ENCODE results near the gene APELA.

Gene APELA

GRCh38 chr4:164876700-164877324, at the start of gene APELA:
Gene APELA (plus strand): TSS chr4:164877178. CDS start chr4:164877332, 154 bp downstream.
- no peak for DNase-seq (ENCODE audit: low spot score)
- H3K4me3 Mint-ChIP-seq = no peak within 1 kb of the TSS
- no peaks in the 10 kb centered on the region for H3K9me3 Mint-ChIP-seq
- no peaks in the 10 kb centered on the region for H3K4me1 Mint-ChIP-seq (ENCODE audit: low read depth)
- no peaks in the 10 kb centered on the region for H3K36me3 Mint-ChIP-seq (ENCODE audit: low read depth)
- peaks cover 12% of the 10 kb centered on the region for H3K27me3 Mint-ChIP-seq (ENCODE audit: low read depth)
- no peak within 1 kb of the TSS for H3K27ac Mint-ChIP-seq

GRCh38 chr4:164828955-164829354, 48.0 kb upstream of the APELA start:
- Mint-ChIP-seq H3K4me1 (ENCODE audit: low read depth) (no peaks in the 10 kb centered on the region), H3K9me3 (no peaks in the 10 kb centered on the region), H3K27me3 (ENCODE audit: low read depth) (no peaks in the 10 kb centered on the region), H3K36me3 (ENCODE audit: low read depth) (no peaks in the 10 kb centered on the region), H3K4me3 (no peak overlapping the region), H3K27ac (no peak overlapping the region)
- DNase-seq (ENCODE audit: low spot score) = no peak

GRCh38 chr4:164846566-164846965, 30.4 kb upstream of the APELA start:
- Mint-ChIP-seq H3K4me1 (ENCODE audit: low read depth) (no peaks in the 10 kb centered on the region), H3K9me3 (no peaks in the 10 kb centered on the region), H3K4me3 (no peak overlapping the region), H3K27ac (no peak overlapping the region), H3K36me3 (ENCODE audit: low read depth) (no peaks in the 10 kb centered on the region), H3K27me3 (ENCODE audit: low read depth) (peaks cover 4% of the 10 kb centered on the region)
- no peak for DNase-seq (ENCODE audit: low spot score)

- H3K27ac Mint-ChIP-seq = no peak overlapping the region
- H3K27me3 Mint-ChIP-seq (ENCODE audit: low read depth) = peaks cover 4% of the 10 kb centered on the region
- no peak overlapping the region for H3K4me3 Mint-ChIP-seq
- no peaks in the 10 kb centered on the region for H3K9me3 Mint-ChIP-seq
- H3K4me1 Mint-ChIP-seq (ENCODE audit: low read depth) = no peaks in the 10 kb centered on the region
- DNase-seq (ENCODE audit: low spot score) = no peak
- no peaks in the 10 kb centered on the region for H3K36me3 Mint-ChIP-seq (ENCODE audit: low read depth)
These were observed 30.0 kb upstream of the APELA start for GRCh38 chr4:164847016-164847415.

GRCh38 chr4:164847967-164848649, 28.9 kb upstream of the APELA start:
- H3K4me3 Mint-ChIP-seq = no peak overlapping the region
- peaks cover 4% of the 10 kb centered on the region for H3K27me3 Mint-ChIP-seq (ENCODE audit: low read depth)

GRCh38 chr4:164856396-164856795, 20.6 kb upstream of the APELA start:
- Mint-ChIP-seq H3K4me1 (ENCODE audit: low read depth) (no peaks in the 10 kb centered on the region), H3K9me3 (no peaks in the 10 kb centered on the region), H3K27me3 (ENCODE audit: low read depth) (no peaks in the 10 kb centered on the region), H3K36me3 (ENCODE audit: low read depth) (no peaks in the 10 kb centered on the region), H3K4me3 (no peak overlapping the region), H3K27ac (no peak overlapping the region)
- no peak for DNase-seq (ENCODE audit: low spot score)

More at GRCh38 chr4:164847967-164848649, 28.9 kb upstream of the APELA start:
- no peaks in the 10 kb centered on the region for H3K9me3 Mint-ChIP-seq
- no peak overlapping the region for H3K27ac Mint-ChIP-seq
- H3K4me1 Mint-ChIP-seq (ENCODE audit: low read depth) = no peaks in the 10 kb centered on the region
- no peak for DNase-seq (ENCODE audit: low spot score)
- no peaks in the 10 kb centered on the region for H3K36me3 Mint-ChIP-seq (ENCODE audit: low read depth)

- Mint-ChIP-seq H3K4me3 (no peak overlapping the region), H3K4me1 (ENCODE audit: low read depth) (no peaks in the 10 kb centered on the region), H3K27ac (no peak overlapping the region), H3K36me3 (ENCODE audit: low read depth) (no peaks in the 10 kb centered on the region), H3K9me3 (no peaks in the 10 kb centered on the region), H3K27me3 (ENCODE audit: low read depth) (no peaks in the 10 kb centered on the region)
- no peak for DNase-seq (ENCODE audit: low spot score)
These were observed 10.0 kb upstream of the APELA start for GRCh38 chr4:164866817-164867490.

DNA sequence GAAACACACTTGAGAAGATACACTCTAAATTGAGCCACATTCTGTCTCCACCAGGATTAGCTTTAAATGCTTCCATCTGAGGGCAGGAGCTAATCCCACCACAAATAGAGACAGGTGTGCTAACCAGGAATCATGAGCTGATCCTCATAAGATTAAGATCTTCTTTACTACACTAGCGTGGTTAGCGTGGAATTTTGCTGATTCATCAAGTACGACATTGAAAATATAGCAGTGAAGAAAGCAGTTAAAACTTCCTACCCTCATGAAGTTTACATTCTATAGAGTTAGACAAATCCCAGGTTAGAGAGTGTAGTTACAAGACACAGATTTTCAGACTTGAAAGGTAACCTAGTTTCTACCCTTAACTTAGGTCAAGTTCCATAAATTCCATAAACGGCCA, 5.3 kb upstream of the APELA start:
- H3K27ac Mint-ChIP-seq = no peak overlapping the region
- peaks cover 2% of the 10 kb centered on the region for H3K27me3 Mint-ChIP-seq (ENCODE audit: low read depth)
- no peak overlapping the region for H3K4me3 Mint-ChIP-seq
- no peaks in the 10 kb centered on the region for H3K4me1 Mint-ChIP-seq (ENCODE audit: low read depth)
- no peak for DNase-seq (ENCODE audit: low spot score)
- H3K36me3 Mint-ChIP-seq (ENCODE audit: low read depth) = no peaks in the 10 kb centered on the region
- no peaks in the 10 kb centered on the region for H3K9me3 Mint-ChIP-seq

- peaks cover 10% of the 10 kb centered on the region for H3K27me3 Mint-ChIP-seq (ENCODE audit: low read depth)
- H3K36me3 Mint-ChIP-seq (ENCODE audit: low read depth) = no peaks in the 10 kb centered on the region
- no peaks in the 10 kb centered on the region for H3K9me3 Mint-ChIP-seq
- no peaks in the 10 kb centered on the region for H3K4me1 Mint-ChIP-seq (ENCODE audit: low read depth)
- H3K27ac Mint-ChIP-seq = no peak overlapping the region
- H3K4me3 Mint-ChIP-seq = no peak overlapping the region
- no peak for DNase-seq (ENCODE audit: low spot score)
These were observed 4.5 kb upstream of the APELA start for GRCh38 chr4:164872481-164872880.

GRCh38 chr4:164874789-164875188, 2.2 kb upstream of the APELA start:
- Mint-ChIP-seq H3K9me3 (no peaks in the 10 kb centered on the region), H3K4me3 (no peak overlapping the region), H3K27me3 (ENCODE audit: low read depth) (peaks cover 12% of the 10 kb centered on the region), H3K27ac (no peak overlapping the region), H3K4me1 (ENCODE audit: low read depth) (no peaks in the 10 kb centered on the region), H3K36me3 (ENCODE audit: low read depth) (no peaks in the 10 kb centered on the region)
- DNase-seq (ENCODE audit: low spot score) = no peak

DNA sequence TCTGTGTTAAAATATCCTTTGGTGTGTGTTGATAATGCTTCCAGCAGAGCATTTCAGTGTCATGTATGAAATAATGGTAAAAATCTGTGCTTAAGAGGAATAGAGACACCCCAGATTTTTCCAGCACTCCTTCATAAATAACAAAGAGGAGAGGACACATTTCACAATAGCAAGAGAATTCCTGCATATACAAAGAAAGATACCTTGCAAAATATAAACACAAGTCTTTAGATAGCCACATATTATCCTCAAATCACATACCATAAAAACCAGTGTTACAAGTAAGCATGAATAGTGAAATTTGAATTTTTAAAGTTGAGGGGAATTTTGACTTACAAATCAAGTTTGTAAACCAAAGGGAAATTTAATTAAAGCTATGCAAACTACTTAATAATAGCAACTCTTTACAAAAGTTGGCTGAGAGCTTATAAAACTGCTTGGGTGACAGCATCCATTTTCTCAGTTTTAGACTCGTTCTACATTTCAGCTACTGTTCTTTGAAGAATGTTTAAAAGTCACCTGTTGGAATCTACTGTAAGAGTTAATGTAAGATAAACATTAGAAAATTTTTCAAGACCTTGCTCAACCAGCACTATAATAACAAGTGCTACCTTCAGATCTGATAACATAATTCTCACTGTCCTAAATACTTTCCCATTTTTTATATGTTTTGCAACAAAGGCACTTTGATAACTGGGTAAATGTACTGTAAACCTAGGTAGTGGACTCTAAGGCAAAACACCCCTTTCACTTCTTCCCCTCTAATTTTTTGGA, 3.7 kb downstream of the APELA start:
- Mint-ChIP-seq H3K36me3 (ENCODE audit: low read depth) (no peaks in the 10 kb centered on the region), H3K9me3 (no peaks in the 10 kb centered on the region), H3K4me3 (no peak overlapping the region), H3K27ac (no peak overlapping the region), H3K27me3 (ENCODE audit: low read depth) (peaks cover 12% of the 10 kb centered on the region), H3K4me1 (ENCODE audit: low read depth) (no peaks in the 10 kb centered on the region)
- no peak for DNase-seq (ENCODE audit: low spot score)

GRCh38 chr4:164888096-164888715, 11.2 kb downstream of the APELA start:
- Mint-ChIP-seq H3K4me3 (no peak overlapping the region), H3K9me3 (no peaks in the 10 kb centered on the region), H3K27ac (no peak overlapping the region), H3K4me1 (ENCODE audit: low read depth) (no peaks in the 10 kb centered on the region), H3K27me3 (ENCODE audit: low read depth) (peaks cover 3% of the 10 kb centered on the region), H3K36me3 (ENCODE audit: low read depth) (no peaks in the 10 kb centered on the region)
- DNase-seq (ENCODE audit: low spot score) = no peak

GRCh38 chr4:164890691-164891090, 13.7 kb downstream of the APELA start:
- Mint-ChIP-seq H3K4me1 (ENCODE audit: low read depth) (no peaks in the 10 kb centered on the region), H3K9me3 (no peaks in the 10 kb centered on the region), H3K27me3 (ENCODE audit: low read depth) (peaks cover 3% of the 10 kb centered on the region), H3K4me3 (no peak overlapping the region), H3K27ac (no peak overlapping the region), H3K36me3 (ENCODE audit: low read depth) (no peaks in the 10 kb centered on the region)
- DNase-seq (ENCODE audit: low spot score) = no peak

All from T-helper 2 cell treated with Interferon-gamma antibody and Interleukin-4, amounts not matched to agents 5 μg/mL and 100 μg/mL, for 36 hours (primary cell).